ENCODE data around the gene ADD3.

DNA sequence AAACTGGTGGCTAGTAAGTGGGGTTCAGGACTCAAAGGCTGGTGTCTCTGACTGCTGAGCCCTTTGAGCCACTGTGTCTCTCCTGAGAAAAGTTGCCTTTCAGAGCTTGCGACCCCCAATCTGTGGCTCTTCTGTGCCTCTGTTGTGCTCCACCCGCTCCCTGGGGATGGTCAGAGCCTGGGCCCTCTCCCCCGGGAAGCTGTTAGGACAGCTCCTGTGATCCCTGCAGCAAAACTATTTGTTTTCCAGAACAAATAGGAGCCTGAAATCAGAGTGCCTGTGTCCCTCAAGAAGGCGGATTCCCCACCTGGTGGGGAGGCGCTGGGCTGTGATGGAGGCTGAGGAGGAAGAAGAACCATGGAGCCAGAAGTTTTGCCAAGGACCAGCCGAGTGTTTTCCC is 143.2 kb downstream of the ADD3 start:
- no peak for TF ChIP-seq FOXK2 (IDR thresholded peaks at IDR 0.05)
- no peak for TF ChIP-seq PKNOX1 (IDR thresholded peaks at IDR 0.05)
- no peak for TF ChIP-seq BHLHE40 (IDR thresholded peaks at IDR 0.05; ENCODE audit: borderline replicate concordance)
- TF ChIP-seq SUZ12 (IDR thresholded peaks at IDR 0.05) = no peak
- TF ChIP-seq SP1 (IDR thresholded peaks at IDR 0.05) = no peak
- no peak for TF ChIP-seq CTBP1 (IDR thresholded peaks at IDR 0.05; ENCODE audit: borderline replicate concordance)
